ENCODE measurements around the gene RRAGB. TPM values are rescaled to one million over a fixed set of nuclear protein-coding genes. Genes with fewer than 3 reads are reported as not detected.

RRAGB gene
- total and polyA plus RNA-seq, 2 donors (not counting 1 experiment from before 2014, with no cell fraction given) = 21.3 to 31.4 TPM

DNA sequence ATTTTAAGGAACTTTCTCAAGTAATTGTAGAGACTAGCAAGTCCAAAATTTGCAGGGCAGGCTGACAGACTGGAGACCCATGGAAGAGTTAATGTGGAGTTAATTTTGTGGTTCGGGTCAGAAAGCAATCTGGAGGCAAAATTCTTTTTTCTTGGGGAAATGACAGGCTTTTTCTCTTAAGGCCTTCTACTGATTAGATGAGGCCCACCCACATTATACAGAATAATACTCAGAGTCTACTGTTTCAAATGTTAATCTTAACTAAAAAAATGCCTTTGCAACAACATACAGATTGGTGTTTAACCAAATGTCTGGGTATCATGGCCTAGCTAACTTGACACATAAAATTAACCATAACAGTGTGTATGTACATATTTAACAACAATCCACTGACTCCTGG is 32.7 kb downstream of the RRAGB start:
- no peaks in the 10 kb centered on the region for H3K4me1 ChIP-seq (ENCODE audit: control insufficient read depth in 2 of 2, insufficient read depth in 2 of 2, low read length in 2 of 2)
- WGBS (ENCODE audit: insufficient coverage) = no CpG with 5 or more reads among the region's 1 CpG
- H3K27ac ChIP-seq (ENCODE audit: low read length in 2 of 2) = no peak overlapping the region
- H3K27me3 ChIP-seq (replicated peaks in 1 of 4; ENCODE audit: control extremely low read depth in 1 of 4, control insufficient read depth in 3 of 4, insufficient read depth in 4 of 4, low read length in 3 of 4) = no peaks in the 10 kb centered on the region
- DNase-seq (no peak), ATAC-seq (ENCODE audit: low read depth) (no peak)
- H3K79me2 ChIP-seq (ENCODE audit: control insufficient read depth, insufficient read depth, low read length) = no peaks in the 10 kb centered on the region
- ChIA-PET CTCF (interaction anchor here (0.6 kb wide), 1 partner anchor 181 kb away, joined by 3 read pairs; no protein-coding TSS in a partner anchor), POLR2A (no interaction called here)
- Mint-ChIP-seq H3K4me1 (no peaks in the 10 kb centered on the region), H3K27ac (no peak overlapping the region), H3K4me3 (no peak overlapping the region), H3K27me3 (no peaks in the 10 kb centered on the region), H3K9me3 (ENCODE audit: insufficient read depth) (no peaks in the 10 kb centered on the region)
- intact Hi-C loops (cut with micrococcal nuclease) = no loop called here
- no peaks in the 10 kb centered on the region for H4K20me1 ChIP-seq (ENCODE audit: control insufficient read depth, insufficient read depth, low read length, poor library complexity, severe bottlenecking)
- H3K9ac ChIP-seq (ENCODE audit: low read length) = no peak overlapping the region
- H3K4me2 ChIP-seq (replicated peaks; ENCODE audit: low read depth, low read length, poor library complexity, severe bottlenecking) = no peak overlapping the region
- no peak overlapping the region for H3K4me3 ChIP-seq (ENCODE audit: control extremely low read depth in 1 of 5, extremely low read depth in 1 of 5, insufficient read depth in 1 of 5, low read depth in 2 of 5, low read length in 4 of 5)
- TF ChIP-seq EZH2 (IDR thresholded peaks at IDR 0.05; ENCODE audit: borderline replicate concordance, insufficient read depth, low read depth, low read length, poor library complexity, severe bottlenecking) = no peak
- TF ChIP-seq, protein P1, sequence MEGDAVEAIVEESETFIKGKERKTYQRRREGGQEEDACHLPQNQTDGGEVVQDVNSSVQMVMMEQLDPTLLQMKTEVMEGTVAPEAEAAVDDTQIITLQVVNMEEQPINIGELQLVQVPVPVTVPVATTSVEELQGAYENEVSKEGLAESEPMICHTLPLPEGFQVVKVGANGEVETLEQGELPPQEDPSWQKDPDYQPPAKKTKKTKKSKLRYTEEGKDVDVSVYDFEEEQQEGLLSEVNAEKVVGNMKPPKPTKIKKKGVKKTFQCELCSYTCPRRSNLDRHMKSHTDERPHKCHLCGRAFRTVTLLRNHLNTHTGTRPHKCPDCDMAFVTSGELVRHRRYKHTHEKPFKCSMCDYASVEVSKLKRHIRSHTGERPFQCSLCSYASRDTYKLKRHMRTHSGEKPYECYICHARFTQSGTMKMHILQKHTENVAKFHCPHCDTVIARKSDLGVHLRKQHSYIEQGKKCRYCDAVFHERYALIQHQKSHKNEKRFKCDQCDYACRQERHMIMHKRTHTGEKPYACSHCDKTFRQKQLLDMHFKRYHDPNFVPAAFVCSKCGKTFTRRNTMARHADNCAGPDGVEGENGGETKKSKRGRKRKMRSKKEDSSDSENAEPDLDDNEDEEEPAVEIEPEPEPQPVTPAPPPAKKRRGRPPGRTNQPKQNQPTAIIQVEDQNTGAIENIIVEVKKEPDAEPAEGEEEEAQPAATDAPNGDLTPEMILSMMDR (IDR thresholded peaks at IDR 0.05) = no peak
- peaks cover 6 to 28% of the 10 kb centered on the region in 2 experiments for H3K36me3 ChIP-seq (replicated peaks in 1 of 2; ENCODE audit: control extremely low read depth in 1 of 2, control insufficient read depth in 1 of 2, extremely low read depth in 1 of 2, insufficient read depth in 2 of 2, low read length in 1 of 2)
- no peak overlapping the region for H2AFZ ChIP-seq (ENCODE audit: insufficient read depth, low read depth, low read length, poor library complexity, severe bottlenecking)
- H3K9me3 ChIP-seq (ENCODE audit: control extremely low read depth in 1 of 3, control insufficient read depth in 2 of 3, insufficient read depth in 1 of 3, low read length in 2 of 3) = no peaks in the 10 kb centered on the region

DNA sequence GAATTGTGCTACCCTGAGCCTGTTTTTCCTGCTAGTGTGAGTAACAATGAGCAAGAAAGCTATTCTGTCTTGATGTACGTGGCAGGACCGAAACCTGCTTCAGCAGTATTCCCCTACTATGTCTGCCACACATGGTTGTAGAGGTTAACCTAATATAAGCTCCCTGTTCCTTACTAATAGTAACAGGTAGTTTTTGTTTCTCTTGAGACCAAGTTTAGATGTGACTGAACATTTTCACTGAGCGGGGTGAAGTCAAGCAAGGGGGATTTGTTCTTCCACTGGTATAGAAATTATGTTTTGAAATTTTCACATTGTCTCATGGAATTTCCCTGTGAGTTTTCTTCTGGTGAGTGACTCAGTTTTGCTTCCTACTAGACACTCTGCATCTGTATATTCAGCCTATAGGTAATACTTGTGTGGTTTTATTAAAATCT is 37.3 kb downstream of the RRAGB start:
- Mint-ChIP-seq H3K9me3 (ENCODE audit: insufficient read depth) (no peaks in the 10 kb centered on the region), H3K27ac (no peak overlapping the region), H3K4me3 (no peak overlapping the region), H3K27me3 (no peaks in the 10 kb centered on the region), H3K4me1 (no peaks in the 10 kb centered on the region)
- Histone ChIP-seq H3K36me3 (replicated peaks in 1 of 2; ENCODE audit: control extremely low read depth in 1 of 2, control insufficient read depth in 1 of 2, extremely low read depth in 1 of 2, insufficient read depth in 2 of 2, low read length in 1 of 2) (peaks cover 8 to 26% of the 10 kb centered on the region in 2 experiments), H3K9ac (ENCODE audit: low read length) (no peak overlapping the region), H3K27me3 (replicated peaks in 1 of 4; ENCODE audit: control extremely low read depth in 1 of 4, control insufficient read depth in 3 of 4, insufficient read depth in 4 of 4, low read length in 3 of 4) (no peaks in the 10 kb centered on the region), H2AFZ (ENCODE audit: insufficient read depth, low read depth, low read length, poor library complexity, severe bottlenecking) (no peak overlapping the region), H3K4me3 (ENCODE audit: control extremely low read depth in 1 of 5, extremely low read depth in 1 of 5, insufficient read depth in 1 of 5, low read depth in 2 of 5, low read length in 4 of 5) (no peak overlapping the region), H3K79me2 (ENCODE audit: control insufficient read depth, insufficient read depth, low read length) (no peaks in the 10 kb centered on the region), H3K27ac (ENCODE audit: low read length in 2 of 2) (no peak overlapping the region), H3K9me3 (ENCODE audit: control extremely low read depth in 1 of 3, control insufficient read depth in 2 of 3, insufficient read depth in 1 of 3, low read length in 2 of 3) (no peaks in the 10 kb centered on the region), H4K20me1 (ENCODE audit: control insufficient read depth, insufficient read depth, low read length, poor library complexity, severe bottlenecking) (no peaks in the 10 kb centered on the region), H3K4me2 (replicated peaks; ENCODE audit: low read depth, low read length, poor library complexity, severe bottlenecking) (no peak overlapping the region), H3K4me1 (ENCODE audit: control insufficient read depth in 2 of 2, insufficient read depth in 2 of 2, low read length in 2 of 2) (no peaks in the 10 kb centered on the region)
- WGBS (ENCODE audit: insufficient coverage) = no CpG with 5 or more reads among the region's 3 CpGs
- no peak for DNase-seq
- ChIA-PET CTCF (interaction anchor here (1.5 kb wide), 1 partner anchor 494 kb away, joined by 5 read pairs; no protein-coding TSS in a partner anchor), POLR2A (no interaction called here)
- TF ChIP-seq EZH2 (IDR thresholded peaks at IDR 0.05; ENCODE audit: borderline replicate concordance, insufficient read depth, low read depth, low read length, poor library complexity, severe bottlenecking) = no peak
- TF ChIP-seq, protein P1 (IDR thresholded peaks at IDR 0.05) = no peak
- intact Hi-C loops (cut with micrococcal nuclease) = no loop called here
- no peak for ATAC-seq (ENCODE audit: low read depth)
